Measurements from ENCODE around the gene ADGRF3.
A peak's percentile ranks its signal among the peaks of the same experiment; 100 is the strongest.
"Not testable (repeated sequence)": the region's sequence is repeated elsewhere in the genome, so short reads cannot be mapped to it uniquely, and the experiment has no call there.

ADGRF3 gene

DNA sequence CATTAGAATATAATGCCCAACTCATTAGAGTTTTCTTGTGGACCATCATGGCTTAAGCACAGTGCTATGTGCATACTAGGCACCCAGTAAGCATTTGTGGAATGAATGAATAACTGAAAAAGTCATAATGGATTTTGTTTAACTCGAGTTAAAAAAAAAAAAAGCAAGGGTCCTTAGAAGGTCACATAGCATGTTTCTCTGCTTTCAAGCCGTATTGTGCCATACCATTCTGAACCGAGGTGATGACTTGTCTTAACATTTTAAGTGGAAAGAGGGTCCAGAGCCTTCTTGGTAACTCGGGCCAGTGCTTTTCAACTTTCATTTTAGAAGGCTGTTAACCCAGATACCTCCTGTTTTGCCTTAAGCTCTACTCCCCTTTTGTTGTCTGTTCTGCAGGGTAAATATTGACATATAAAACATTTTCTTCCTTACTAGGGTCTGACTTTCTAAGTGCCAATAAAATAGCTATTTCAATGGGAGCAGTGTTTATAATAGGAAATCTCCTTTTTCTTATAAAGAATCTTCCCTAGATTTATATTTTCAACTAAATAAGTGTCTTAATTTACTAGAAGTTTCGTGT, 787 bp upstream of the ADGRF3 start:
- DNase-seq = peak; percentile 33

DNA sequence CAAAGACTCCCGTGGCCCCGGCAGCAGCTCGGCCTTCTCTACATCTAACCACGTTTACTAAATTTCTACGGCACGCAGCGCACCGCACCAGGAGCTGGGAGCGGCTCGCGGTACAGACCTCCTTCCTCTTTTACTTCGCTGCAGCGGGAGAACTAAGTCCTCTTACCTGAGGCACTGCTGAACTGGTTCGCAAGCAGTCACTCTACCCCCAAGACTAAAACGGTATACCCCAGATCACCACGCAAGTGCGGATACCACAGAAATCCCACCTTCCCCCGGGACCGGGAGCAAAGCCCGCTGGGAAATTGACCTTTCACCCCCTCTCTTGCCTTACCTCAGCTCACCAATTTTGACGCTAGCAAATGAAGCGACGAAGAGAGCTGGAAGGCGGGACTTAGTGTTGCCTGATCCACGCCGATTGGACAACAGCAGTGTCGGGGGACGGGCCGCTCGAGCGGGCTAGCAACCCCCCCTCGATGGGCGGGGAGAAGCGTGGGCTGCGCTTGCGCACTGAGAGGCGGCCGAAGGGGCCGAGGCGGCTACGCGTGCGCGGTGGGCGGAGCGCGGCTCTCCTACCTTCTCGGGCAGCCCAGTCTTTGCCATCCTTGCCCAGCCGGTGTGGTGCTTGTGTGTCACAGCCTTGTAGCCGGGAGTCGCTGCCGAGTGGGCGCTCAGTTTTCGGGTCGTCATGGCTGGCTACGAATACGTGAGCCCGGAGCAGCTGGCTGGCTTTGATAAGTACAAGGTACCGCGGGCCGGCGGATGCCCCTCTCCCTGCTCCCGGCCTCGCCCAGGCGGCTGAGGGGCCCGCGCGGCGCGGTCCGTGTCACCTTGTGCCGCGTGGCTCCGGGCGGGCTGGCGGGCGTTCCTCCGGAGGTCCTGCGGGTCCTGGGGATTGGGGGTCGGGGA, 790 bp downstream of the ADGRF3 start, which contains the start of gene SELENOI:
SELENOI (plus strand) TSS at position 599 of the 909 bp plus-strand sequence; CDS start at position 689, 90 bp downstream.
- peak; percentile 100 for DNase-seq

- no peak for DNase-seq
These were observed 1.4 kb downstream of the ADGRF3 start for GRCh38 chr2:26345283-26345544.

GRCh38 chr2:26344581-26345282, 1.9 kb downstream of the ADGRF3 start:
- peak; percentile 37 for DNase-seq

GRCh38 chr2:26340831-26341230, 5.8 kb downstream of the ADGRF3 start:
- no peak for DNase-seq

DNA sequence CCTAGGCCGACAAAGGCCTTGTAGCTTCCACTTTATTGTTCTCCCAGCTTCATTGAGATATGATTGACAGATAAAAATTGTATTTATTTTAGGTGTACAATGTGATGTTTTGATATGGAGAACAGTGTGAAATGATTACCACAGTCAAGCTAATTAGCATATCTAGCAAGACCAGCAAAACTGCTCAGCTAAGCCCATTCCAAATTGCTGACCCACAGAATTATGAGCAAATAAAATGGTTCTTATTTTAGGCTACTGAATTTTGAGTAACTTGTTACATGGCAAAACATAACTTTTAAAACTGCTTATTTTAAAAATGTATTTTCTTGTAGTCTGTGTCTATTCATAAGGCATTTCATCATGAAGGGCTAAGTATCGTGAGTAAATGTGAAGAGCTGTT, 9.3 kb downstream of the ADGRF3 start:
- DNase-seq = no peak

DNA sequence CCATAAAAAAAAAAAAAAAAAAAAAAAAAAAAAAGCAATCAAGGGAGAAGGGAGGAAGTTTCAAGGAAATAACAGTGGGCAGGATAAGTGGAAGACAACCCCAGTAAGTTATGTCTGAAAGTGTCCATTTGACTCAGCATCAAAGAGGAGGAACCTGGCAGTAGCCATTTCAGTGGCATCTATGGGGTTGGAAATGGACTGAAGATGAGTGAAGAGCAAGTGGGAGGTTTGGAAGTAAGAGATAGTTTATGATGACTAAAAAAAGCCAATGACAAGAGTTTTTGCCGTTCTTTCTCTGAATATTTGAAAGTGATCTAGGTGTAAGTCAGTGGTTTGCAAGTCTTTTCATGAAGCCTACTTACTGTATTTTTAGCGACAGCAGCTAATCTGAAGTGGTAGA, 9.9 kb downstream of the ADGRF3 start:
- no peak for DNase-seq

DNA sequence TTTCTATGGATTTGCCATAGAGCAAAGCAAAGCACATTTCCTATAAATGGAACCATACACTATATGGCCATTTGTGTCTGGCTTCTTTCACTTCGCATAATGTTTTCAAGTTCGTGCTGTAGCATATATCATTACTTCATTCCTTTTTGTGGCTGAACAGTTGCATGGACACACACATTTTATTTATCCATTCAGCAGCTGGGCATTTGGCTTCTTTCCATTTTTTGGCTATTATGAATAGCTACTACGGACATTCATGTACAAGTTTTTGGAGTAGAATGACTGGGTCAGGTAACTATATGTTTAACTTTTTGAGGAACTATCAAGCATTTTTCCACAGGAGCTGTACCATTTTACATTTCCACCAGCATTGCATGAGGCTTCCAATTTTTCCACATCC, 11.4 kb downstream of the ADGRF3 start:
- no peak for DNase-seq

GRCh38 chr2:26333293-26333692, 13.3 kb downstream of the ADGRF3 start:
- DNase-seq = peak; percentile 39

DNA sequence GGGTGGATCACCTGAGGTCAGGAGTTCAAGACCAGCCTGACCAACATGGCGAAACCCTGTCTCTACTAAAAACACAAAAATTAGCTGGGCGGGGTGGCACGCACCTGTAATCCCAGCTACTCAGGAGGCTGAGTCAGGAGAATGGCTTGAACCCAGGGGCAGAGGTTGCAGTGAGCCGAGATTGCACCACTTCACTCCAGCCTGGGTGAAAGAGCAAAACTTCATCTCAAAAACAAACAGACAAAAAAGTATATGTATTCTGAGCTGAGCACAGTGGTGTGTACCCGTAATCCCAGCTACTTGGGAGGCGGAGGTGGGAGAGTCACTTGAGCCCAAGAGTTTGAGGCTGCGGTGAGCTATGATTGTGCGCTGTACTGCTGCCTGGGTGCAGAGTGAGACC, 15.3 kb downstream of the ADGRF3 start:
- not testable (repeated sequence) for DNase-seq

DNA sequence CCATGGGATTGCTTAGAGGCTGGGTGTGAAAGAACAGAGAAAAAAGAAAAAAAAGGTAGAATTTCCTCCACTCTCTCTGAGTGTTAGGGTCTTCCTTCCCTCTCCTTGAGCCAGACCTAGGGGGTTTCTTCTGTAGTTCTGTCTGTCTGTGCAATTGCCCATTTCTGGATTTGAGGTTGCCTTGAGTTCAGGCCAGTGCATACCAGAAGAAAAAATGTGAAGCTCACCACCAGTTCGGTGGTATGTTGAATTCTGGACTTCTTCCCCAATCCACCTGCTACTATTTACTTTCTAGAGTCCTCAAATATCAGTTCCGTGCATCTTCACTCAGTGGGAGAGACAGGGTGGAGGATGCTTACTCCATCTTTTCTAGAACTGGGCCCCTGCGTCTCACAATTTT, 16.0 kb downstream of the ADGRF3 start:
- DNase-seq = no peak

- DNase-seq = peak; percentile 87
These were observed 16.5 kb downstream of the ADGRF3 start for GRCh38 chr2:26330114-26330549.

GRCh38 chr2:26329083-26329482, 17.5 kb downstream of the ADGRF3 start:
- DNase-seq = not testable (repeated sequence)

- no peak for DNase-seq
These were observed 19.0 kb downstream of the ADGRF3 start for GRCh38 chr2:26327291-26328272.

- DNase-seq = no peak
These were observed 20.1 kb downstream of the ADGRF3 start for GRCh38 chr2:26326514-26326913.

DNA sequence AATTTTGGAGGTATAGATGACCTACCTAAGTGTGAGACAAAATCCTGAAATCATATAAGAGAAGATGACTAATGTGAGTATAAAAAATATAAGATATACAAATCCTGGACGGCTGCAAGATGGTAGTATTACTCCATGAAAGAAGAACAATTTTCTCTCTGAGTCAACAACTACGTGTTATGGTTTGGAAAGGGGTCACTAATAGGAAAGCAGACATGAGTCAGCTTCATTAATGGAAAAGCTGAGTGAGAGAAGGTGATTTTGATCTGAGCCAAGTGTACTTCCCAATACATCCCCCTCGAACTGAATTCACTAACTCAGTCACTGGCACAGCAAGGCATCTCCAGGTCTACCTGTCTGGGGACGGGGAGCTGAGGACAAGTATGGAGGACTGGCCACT, 20.7 kb downstream of the ADGRF3 start:
- no peak for DNase-seq

DNA sequence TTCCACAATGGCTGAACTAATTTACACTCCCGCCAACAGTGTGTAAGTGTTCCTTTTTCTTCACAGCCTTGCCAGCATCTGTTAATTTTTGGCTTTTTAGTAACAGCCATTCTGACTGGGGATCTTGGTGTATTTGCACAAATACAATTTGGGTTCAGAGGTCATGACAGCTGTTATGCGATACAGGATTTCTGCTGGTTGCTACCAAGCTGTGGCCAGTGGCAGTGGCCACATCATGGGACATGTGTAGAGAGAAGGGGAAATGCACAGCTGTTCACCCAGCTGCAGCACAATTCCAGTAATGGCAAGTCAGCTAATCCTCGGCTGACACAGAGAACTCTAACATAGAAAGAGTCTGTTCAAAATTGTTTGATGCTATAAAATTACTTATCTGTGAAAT, 21.7 kb downstream of the ADGRF3 start:
- DNase-seq = peak; percentile 22

DNA sequence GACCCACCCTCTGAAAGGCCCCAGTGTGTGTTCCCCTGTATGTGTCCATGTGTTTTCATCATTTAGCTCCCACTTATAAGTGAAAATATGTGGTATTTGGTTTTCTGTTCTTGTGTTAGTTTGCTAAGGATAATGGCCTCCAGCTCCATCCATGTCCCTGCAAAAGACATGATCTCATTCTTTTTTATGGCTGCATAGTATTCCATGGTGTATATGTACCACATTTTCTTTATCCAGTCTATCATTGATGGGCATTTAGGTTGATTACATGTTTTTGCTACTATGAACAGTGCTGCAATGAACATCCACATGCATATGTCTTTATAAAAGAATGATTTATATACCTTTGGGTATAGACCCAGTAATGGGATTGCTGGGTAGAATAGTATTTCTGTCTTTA, 22.1 kb downstream of the ADGRF3 start:
- DNase-seq = not testable (repeated sequence)

GRCh38 chr2:26318950-26319349, 27.6 kb downstream of the ADGRF3 start:
- peak; percentile 25 for DNase-seq

DNA sequence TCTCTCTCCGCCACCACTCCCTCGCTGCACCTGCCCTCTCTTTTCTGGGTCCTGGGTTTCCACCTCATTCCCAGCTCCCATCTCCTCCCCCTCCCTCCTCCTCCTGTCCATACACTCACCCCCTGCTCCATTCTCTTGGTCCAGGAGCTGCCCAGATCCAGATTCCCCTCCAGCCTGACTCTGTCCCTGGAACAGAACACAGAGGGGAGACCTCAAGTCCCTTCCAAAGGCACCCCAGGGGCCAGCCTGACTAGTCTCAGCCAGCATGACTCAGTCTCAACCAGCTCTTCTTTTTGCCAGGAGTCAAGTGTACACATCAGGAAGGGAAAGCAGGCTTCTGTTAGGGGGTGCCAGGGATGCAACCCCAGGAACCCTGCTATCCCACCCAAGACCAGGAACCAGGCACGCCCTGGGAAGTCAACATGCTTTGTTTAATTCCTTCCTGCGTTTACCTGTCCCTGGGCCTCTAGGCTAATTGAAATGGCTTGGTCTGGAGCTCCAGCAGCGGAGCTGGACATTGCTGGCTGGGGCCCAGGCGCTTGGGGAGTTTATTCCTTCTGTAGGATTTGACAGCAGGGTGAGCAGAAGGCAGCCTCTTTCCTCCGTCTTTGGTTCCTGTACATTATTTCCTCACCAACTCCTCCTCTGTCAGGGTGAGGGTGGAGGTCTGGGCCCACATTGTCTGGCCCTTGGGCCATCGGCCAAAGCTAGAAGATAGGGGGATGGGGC, 29.0 kb downstream of the ADGRF3 start:
- DNase-seq = no peak

GRCh38 chr2:26316845-26317244, 29.7 kb downstream of the ADGRF3 start:
- DNase-seq = no peak

- no peak for DNase-seq
These were observed 30.5 kb downstream of the ADGRF3 start for GRCh38 chr2:26316041-26316440.
